Measurements from ENCODE around the gene CYP51A1.
A peak's percentile ranks its signal among the peaks of the same experiment; 100 is the strongest.
"Not testable (repeated sequence)": the region's sequence is repeated elsewhere in the genome, so short reads cannot be mapped to it uniquely, and the experiment has no call there.

The CYP51A1 gene

DNA sequence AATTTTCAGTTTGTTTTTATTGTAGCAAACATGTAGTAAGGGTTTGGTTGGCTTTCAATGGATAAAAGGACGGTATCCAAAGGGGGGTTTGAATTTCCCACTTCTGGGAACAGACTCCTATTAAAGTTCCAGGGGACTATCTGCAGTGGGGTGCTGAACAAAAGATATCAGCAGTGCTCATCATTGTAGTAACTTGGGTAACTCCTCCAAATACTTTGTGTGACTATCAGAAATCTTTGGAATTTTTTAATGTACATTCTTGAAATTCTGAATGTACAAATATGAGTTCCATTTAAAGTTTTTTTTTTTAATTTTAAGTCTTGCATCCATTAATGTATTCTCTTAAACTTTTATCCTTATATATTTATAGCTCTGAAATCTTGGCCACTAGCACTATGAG lies 42.1 kb downstream of the CYP51A1 start:
- no peaks in the 10 kb centered on the region for H3K9me3 ChIP-seq (ENCODE audit: control insufficient read depth in 2 of 2, low read length in 2 of 2)
- H3K27me3 ChIP-seq (ENCODE audit: control insufficient read depth in 2 of 2, insufficient read depth in 2 of 2, low read length in 2 of 2) = no peaks in the 10 kb centered on the region
- peaks cover 58 to 68% of the 10 kb centered on the region in 2 donors for H3K36me3 ChIP-seq (ENCODE audit: control insufficient read depth in 2 of 2, insufficient read depth in 2 of 2, low read length in 2 of 2)
- H3K4me1 ChIP-seq (ENCODE audit: control insufficient read depth in 2 of 2, insufficient read depth in 2 of 2, low read length in 2 of 2) = no peaks in the 10 kb centered on the region
- no peak overlapping the region for H3K4me3 ChIP-seq (ENCODE audit: low read length in 2 of 2)
- no peak overlapping the region for H3K27ac ChIP-seq (ENCODE audit: low read depth in 2 of 2, low read length in 2 of 2)
- H3K9ac ChIP-seq (ENCODE audit: low read depth in 1 of 2, low read length in 2 of 2) = no peak overlapping the region

DNA sequence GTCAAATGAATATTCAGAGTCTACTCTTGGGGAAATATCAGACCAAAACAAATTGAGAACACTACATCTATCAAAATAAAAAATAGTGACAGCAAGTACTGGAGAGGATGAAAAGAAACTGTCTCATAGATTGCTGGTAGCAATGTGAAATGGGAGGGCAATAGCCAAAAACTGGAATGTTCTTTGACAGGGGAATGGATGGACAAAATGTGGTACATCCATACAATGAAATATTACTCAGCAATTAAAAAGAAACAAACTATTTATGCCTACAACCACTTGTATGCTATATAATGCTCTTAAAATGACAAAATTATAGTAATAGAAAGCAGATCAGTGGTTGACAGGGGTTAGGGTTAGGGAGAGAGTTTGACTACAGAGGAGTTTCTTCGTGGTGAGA lies 46.0 kb downstream of the CYP51A1 start:
- H3K36me3 ChIP-seq (ENCODE audit: control insufficient read depth in 2 of 2, insufficient read depth in 2 of 2, low read length in 2 of 2) = peaks cover 76 to 79% of the 10 kb centered on the region in 2 donors
- H3K4me3 ChIP-seq (ENCODE audit: low read length in 2 of 2) = no peak overlapping the region
- no peak overlapping the region for H3K9ac ChIP-seq (ENCODE audit: low read depth in 1 of 2, low read length in 2 of 2)
- H3K9me3 ChIP-seq (ENCODE audit: control insufficient read depth in 2 of 2, low read length in 2 of 2) = no peaks in the 10 kb centered on the region
- H3K27ac ChIP-seq (ENCODE audit: low read depth in 2 of 2, low read length in 2 of 2) = no peak overlapping the region
- H3K4me1 ChIP-seq (ENCODE audit: control insufficient read depth in 2 of 2, insufficient read depth in 2 of 2, low read length in 2 of 2) = no peaks in the 10 kb centered on the region
- no peaks in the 10 kb centered on the region for H3K27me3 ChIP-seq (ENCODE audit: control insufficient read depth in 2 of 2, insufficient read depth in 2 of 2, low read length in 2 of 2)

DNA sequence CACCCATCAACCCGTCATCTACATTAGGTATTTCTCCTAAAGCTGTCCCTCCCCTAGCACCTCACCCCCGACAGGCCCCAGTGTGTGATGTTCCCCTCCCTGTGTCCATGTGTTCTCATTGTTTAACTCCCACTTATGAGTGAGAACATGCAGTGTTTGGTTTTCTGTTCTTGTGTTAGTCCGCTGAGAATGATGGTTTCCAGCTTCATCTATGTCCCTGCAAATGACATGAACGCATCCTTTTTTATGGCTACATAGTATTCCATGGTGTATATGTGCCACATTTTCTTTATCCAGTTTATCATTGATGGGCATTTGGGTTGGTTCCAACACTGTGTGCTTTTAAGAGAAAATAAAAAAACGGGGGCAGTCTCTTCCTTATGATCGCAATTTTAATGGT lies 50.4 kb downstream of the CYP51A1 start:
- H3K9ac ChIP-seq (ENCODE audit: low read depth in 1 of 2, low read length in 2 of 2); H3K4me3 ChIP-seq (ENCODE audit: low read length in 2 of 2); H3K4me1 ChIP-seq (ENCODE audit: control insufficient read depth in 2 of 2, insufficient read depth in 2 of 2, low read length in 2 of 2); H3K27ac ChIP-seq (ENCODE audit: low read depth in 2 of 2, low read length in 2 of 2); H3K27me3 ChIP-seq (ENCODE audit: control insufficient read depth in 2 of 2, insufficient read depth in 2 of 2, low read length in 2 of 2); H3K9me3 ChIP-seq (ENCODE audit: control insufficient read depth in 2 of 2, low read length in 2 of 2): not testable (repeated sequence)
- H3K36me3 ChIP-seq (ENCODE audit: control insufficient read depth in 2 of 2, insufficient read depth in 2 of 2, low read length in 2 of 2) = peaks cover 69 to 74% of the 10 kb centered on the region in 2 donors

DNA sequence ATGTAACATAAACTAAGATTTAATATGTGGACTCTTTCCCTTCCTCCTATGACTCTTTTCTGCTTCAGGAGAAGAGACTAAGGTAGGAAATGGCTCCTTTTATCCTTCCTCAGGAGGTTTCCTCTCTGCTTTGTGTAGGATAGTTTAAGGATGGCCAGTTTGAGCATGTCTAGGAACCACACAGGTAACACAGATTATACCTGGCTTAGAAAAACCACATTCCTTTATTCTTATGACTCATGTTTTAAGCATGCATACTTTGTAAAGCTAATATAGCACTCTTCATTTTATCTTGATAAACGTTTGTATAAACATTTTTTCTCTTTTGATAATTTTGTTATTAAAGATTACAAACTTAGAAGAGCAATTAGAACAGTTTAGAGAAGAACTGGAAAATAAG lies 57.8 kb downstream of the CYP51A1 start:
- no peaks in the 10 kb centered on the region for H3K9me3 ChIP-seq (ENCODE audit: control insufficient read depth in 2 of 2, low read length in 2 of 2)
- no peaks in the 10 kb centered on the region for H3K27me3 ChIP-seq (ENCODE audit: control insufficient read depth in 2 of 2, insufficient read depth in 2 of 2, low read length in 2 of 2)
- no peak overlapping the region for H3K4me3 ChIP-seq (ENCODE audit: low read length in 2 of 2)
- peaks cover 26 to 29% of the 10 kb centered on the region in 2 donors for H3K36me3 ChIP-seq (ENCODE audit: control insufficient read depth in 2 of 2, insufficient read depth in 2 of 2, low read length in 2 of 2)
- no peak overlapping the region for H3K27ac ChIP-seq (ENCODE audit: low read depth in 2 of 2, low read length in 2 of 2)
- no peak overlapping the region for H3K9ac ChIP-seq (ENCODE audit: low read depth in 1 of 2, low read length in 2 of 2)
- peaks cover 0 to 3% of the 10 kb centered on the region in 2 donors for H3K4me1 ChIP-seq (ENCODE audit: control insufficient read depth in 2 of 2, insufficient read depth in 2 of 2, low read length in 2 of 2)

DNA sequence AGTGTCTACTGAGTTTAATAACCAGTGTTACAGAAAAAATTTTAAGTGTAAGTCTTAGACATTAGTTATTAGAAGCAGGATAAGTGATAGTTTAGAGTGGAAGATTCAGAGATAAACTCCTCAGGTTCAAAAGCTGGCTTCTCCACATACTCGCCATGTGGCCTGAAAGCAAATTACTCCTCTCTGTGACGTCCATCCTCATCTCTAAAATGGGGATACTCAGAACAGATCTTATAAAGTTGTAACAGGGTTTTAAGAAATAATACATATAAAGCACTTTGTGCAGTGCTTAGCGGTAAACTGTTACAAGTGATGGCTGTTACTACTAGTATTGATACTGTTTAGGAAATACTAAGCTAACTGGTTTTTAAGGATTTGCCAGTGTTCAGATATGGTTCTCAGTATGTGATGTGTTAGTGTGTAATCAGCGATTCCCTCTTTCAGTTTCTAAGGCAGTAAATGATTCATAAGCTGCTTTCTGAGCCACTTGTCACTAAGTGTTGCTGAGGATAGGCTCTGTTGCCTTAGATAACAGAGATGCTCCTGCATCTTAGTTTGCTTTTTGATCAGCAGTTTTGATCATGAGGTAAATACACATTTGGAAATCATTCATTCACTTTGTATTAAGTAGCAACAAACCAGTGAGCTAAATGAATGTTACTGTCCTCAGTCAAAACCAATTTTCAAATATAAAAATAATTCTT lies 58.7 kb downstream of the CYP51A1 start:
- Histone ChIP-seq H3K9ac (ENCODE audit: low read depth in 1 of 2, low read length in 2 of 2) (no peak overlapping the region), H3K4me3 (ENCODE audit: low read length in 2 of 2) (no peak overlapping the region), H3K36me3 (ENCODE audit: control insufficient read depth in 2 of 2, insufficient read depth in 2 of 2, low read length in 2 of 2) (peaks cover 24 to 27% of the 10 kb centered on the region in 2 donors), H3K27ac (ENCODE audit: low read depth in 2 of 2, low read length in 2 of 2) (no peak overlapping the region), H3K27me3 (ENCODE audit: control insufficient read depth in 2 of 2, insufficient read depth in 2 of 2, low read length in 2 of 2) (no peaks in the 10 kb centered on the region), H3K9me3 (ENCODE audit: control insufficient read depth in 2 of 2, low read length in 2 of 2) (no peaks in the 10 kb centered on the region), H3K4me1 (ENCODE audit: control insufficient read depth in 2 of 2, insufficient read depth in 2 of 2, low read length in 2 of 2) (peaks cover 0 to 8% of the 10 kb centered on the region in 2 donors)

DNA sequence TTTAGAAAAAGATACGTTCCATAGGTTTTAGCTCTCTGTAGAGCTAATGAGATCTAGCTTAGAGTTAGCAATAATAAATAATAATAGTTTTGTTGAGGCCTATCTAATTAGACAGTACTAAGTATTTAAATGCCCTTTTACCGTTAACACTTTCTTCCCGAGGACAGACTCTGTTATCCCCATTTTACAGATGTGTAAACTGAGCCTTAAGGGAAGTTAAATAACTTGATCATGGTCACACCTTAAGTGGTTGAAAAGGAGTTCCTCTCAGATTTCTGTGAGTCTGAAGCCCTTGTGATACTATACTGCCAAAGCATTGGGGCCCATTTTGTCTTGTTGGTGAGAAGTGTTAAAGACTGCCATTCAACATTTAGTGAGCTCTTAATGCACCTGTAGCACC lies 61.6 kb downstream of the CYP51A1 start:
- Histone ChIP-seq H3K9ac (ENCODE audit: low read depth in 1 of 2, low read length in 2 of 2) (no peak overlapping the region), H3K36me3 (ENCODE audit: control insufficient read depth in 2 of 2, insufficient read depth in 2 of 2, low read length in 2 of 2) (peaks cover 15 to 19% of the 10 kb centered on the region in 2 donors), H3K9me3 (ENCODE audit: control insufficient read depth in 2 of 2, low read length in 2 of 2) (no peaks in the 10 kb centered on the region), H3K27ac (ENCODE audit: low read depth in 2 of 2, low read length in 2 of 2) (no peak overlapping the region), H3K27me3 (ENCODE audit: control insufficient read depth in 2 of 2, insufficient read depth in 2 of 2, low read length in 2 of 2) (no peaks in the 10 kb centered on the region), H3K4me1 (ENCODE audit: control insufficient read depth in 2 of 2, insufficient read depth in 2 of 2, low read length in 2 of 2) (peaks cover 6 to 11% of the 10 kb centered on the region in 2 donors), H3K4me3 (ENCODE audit: low read length in 2 of 2) (no peak overlapping the region)

DNA sequence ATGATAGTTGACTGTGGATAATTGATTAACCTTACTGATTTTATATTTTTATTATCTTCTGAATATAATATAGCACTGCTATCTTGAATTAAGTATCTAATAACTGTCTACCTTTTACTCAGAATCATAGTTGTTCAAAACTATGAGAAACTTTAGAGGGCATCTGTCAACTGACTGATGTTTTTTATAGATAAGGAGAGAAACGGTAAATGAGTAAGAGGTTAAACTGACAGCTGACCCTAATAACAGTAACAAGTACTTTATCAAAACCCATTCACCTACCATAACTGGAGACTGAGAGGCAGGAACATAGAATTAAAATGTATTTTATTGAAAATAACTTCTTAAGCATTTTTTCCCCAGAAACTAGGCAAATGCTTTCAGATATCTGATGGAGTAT lies 62.2 kb downstream of the CYP51A1 start:
- H3K9ac ChIP-seq (ENCODE audit: low read depth in 1 of 2, low read length in 2 of 2) = no peak overlapping the region
- peaks cover 6 to 11% of the 10 kb centered on the region in 2 donors for H3K4me1 ChIP-seq (ENCODE audit: control insufficient read depth in 2 of 2, insufficient read depth in 2 of 2, low read length in 2 of 2)
- peaks cover 16 to 19% of the 10 kb centered on the region in 2 donors for H3K36me3 ChIP-seq (ENCODE audit: control insufficient read depth in 2 of 2, insufficient read depth in 2 of 2, low read length in 2 of 2)
- H3K4me3 ChIP-seq (ENCODE audit: low read length in 2 of 2) = no peak overlapping the region
- no peak overlapping the region for H3K27ac ChIP-seq (ENCODE audit: low read depth in 2 of 2, low read length in 2 of 2)
- H3K27me3 ChIP-seq (ENCODE audit: control insufficient read depth in 2 of 2, insufficient read depth in 2 of 2, low read length in 2 of 2) = no peaks in the 10 kb centered on the region
- H3K9me3 ChIP-seq (ENCODE audit: control insufficient read depth in 2 of 2, low read length in 2 of 2) = no peaks in the 10 kb centered on the region

DNA sequence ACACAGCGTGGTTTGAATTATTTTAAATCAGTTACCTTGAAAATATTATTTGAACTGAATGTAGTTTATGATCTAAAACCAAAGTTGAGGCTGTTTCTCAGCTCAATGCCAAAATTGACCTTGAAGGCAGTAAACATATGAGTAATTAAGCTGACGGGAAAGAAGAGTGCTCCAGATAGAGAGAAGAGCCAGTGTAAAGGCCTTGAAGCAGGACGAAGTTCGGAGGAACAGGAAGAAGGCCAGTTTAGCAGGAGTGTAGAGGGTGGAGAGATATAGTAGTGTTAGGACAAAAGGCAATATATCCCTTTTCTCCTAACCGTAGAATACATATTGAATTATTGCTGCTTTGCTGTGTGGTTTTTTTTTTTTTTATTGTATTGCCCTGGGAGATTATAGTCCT lies 63.2 kb downstream of the CYP51A1 start:
- no peaks in the 10 kb centered on the region for H3K27me3 ChIP-seq (ENCODE audit: control insufficient read depth in 2 of 2, insufficient read depth in 2 of 2, low read length in 2 of 2)
- no peak overlapping the region for H3K4me3 ChIP-seq (ENCODE audit: low read length in 2 of 2)
- peaks cover 10 to 15% of the 10 kb centered on the region in 2 donors for H3K4me1 ChIP-seq (ENCODE audit: control insufficient read depth in 2 of 2, insufficient read depth in 2 of 2, low read length in 2 of 2)
- peak overlapping the region in 1 of 2 donors; percentile 31 for H3K9ac ChIP-seq (ENCODE audit: low read depth in 1 of 2, low read length in 2 of 2)
- peaks cover 18 to 19% of the 10 kb centered on the region in 2 donors for H3K36me3 ChIP-seq (ENCODE audit: control insufficient read depth in 2 of 2, insufficient read depth in 2 of 2, low read length in 2 of 2)
- H3K27ac ChIP-seq (ENCODE audit: low read depth in 2 of 2, low read length in 2 of 2) = peak overlapping the region in 1 of 2 donors; percentile 63
- H3K9me3 ChIP-seq (ENCODE audit: control insufficient read depth in 2 of 2, low read length in 2 of 2) = no peaks in the 10 kb centered on the region

DNA sequence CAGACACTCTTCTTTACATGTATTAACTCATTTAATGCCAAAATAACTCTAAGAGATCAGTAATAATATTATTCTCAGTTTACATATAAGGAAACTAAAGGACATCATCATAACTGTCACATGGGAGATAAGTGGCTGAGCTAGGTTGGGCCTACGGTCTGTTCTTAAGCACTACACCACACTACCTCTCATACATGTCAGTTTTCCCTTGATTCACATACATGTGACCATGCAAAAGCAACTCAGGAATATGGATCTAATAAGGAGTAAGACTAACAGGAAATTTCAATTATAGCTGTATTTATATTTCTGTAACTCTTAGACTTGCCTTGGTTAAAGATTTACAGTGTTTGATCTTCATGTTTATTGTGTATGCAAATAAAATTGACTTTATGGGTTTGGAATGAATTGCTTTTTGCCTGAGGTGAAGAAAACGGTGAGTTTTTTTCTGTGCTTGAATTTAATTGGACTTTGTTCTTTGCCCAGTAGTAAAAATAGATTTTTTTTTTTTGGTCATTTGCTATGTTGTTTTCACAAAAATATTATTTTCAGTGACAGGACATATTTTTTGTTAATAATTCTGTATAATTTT lies 69.7 kb downstream of the CYP51A1 start:
- peak overlapping the region; percentile 2 to 25 for H3K27ac ChIP-seq (ENCODE audit: low read depth in 2 of 2, low read length in 2 of 2)
- peaks cover 6 to 20% of the 10 kb centered on the region in 2 donors for H3K4me1 ChIP-seq (ENCODE audit: control insufficient read depth in 2 of 2, insufficient read depth in 2 of 2, low read length in 2 of 2)
- no peaks in the 10 kb centered on the region for H3K9me3 ChIP-seq (ENCODE audit: control insufficient read depth in 2 of 2, low read length in 2 of 2)
- peaks cover 15 to 16% of the 10 kb centered on the region in 2 donors for H3K36me3 ChIP-seq (ENCODE audit: control insufficient read depth in 2 of 2, insufficient read depth in 2 of 2, low read length in 2 of 2)
- H3K27me3 ChIP-seq (ENCODE audit: control insufficient read depth in 2 of 2, insufficient read depth in 2 of 2, low read length in 2 of 2) = no peaks in the 10 kb centered on the region
- no peak overlapping the region for H3K9ac ChIP-seq (ENCODE audit: low read depth in 1 of 2, low read length in 2 of 2)
- no peak overlapping the region for H3K4me3 ChIP-seq (ENCODE audit: low read length in 2 of 2)
